ENCODE results near the gene SDE2.

Gene SDE2

DNA sequence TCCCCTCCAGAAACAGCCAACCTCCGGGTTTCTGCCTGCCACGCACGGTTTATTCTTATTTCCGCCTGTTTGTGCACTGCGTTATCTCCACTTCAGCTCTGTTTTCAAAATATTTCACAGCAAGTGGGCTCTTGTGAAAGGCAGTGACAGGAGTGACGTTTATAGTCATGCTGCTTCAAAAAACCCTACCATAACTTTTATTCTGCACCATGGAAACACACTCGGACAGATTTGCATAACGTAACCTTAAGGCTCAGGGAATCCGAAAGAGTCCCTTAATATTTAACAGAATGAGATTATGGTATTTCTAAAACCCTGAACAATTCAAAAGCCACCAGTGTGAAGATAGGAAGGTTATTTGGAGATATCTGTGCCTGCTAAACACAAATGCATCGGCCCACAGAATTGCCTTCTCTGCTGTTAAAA, 782 bp upstream of the SDE2 start:
- Histone ChIP-seq H3K9ac (ENCODE audit: low read depth in 1 of 2, low read length in 2 of 2) (peak overlapping the region; percentile 55 to 89), H3K9me3 (ENCODE audit: control insufficient read depth in 1 of 2, low read length in 2 of 2) (no peaks in the 10 kb centered on the region), H3K4me1 (ENCODE audit: control insufficient read depth in 1 of 2, insufficient read depth in 2 of 2, low read length in 2 of 2) (peaks cover 42 to 52% of the 10 kb centered on the region in 2 donors), H3K27me3 (ENCODE audit: control insufficient read depth in 1 of 2, insufficient read depth in 2 of 2, low read length in 2 of 2) (no peaks in the 10 kb centered on the region), H3K36me3 (ENCODE audit: control insufficient read depth in 1 of 2, insufficient read depth in 2 of 2, low read length in 2 of 2) (peaks cover 3% of the 10 kb centered on the region in 2 donors), H3K27ac (ENCODE audit: low read depth, low read length) (peak overlapping the region; percentile 96), H3K4me3 (ENCODE audit: low read depth in 1 of 2, low read length in 2 of 2) (peak overlapping the region; percentile 57 to 70)

GRCh38 chr1:225998560-225999226, 450 bp downstream of the SDE2 start:
- peaks cover 42 to 52% of the 10 kb centered on the region in 2 donors for H3K4me1 ChIP-seq (ENCODE audit: control insufficient read depth in 1 of 2, insufficient read depth in 2 of 2, low read length in 2 of 2)
- H3K36me3 ChIP-seq (ENCODE audit: control insufficient read depth in 1 of 2, insufficient read depth in 2 of 2, low read length in 2 of 2), result peaks cover 10 to 14% of the 10 kb centered on the region in 2 donors
- H3K4me3 ChIP-seq (ENCODE audit: low read depth in 1 of 2, low read length in 2 of 2), result peak overlapping the region; percentile 76 to 90

DNA sequence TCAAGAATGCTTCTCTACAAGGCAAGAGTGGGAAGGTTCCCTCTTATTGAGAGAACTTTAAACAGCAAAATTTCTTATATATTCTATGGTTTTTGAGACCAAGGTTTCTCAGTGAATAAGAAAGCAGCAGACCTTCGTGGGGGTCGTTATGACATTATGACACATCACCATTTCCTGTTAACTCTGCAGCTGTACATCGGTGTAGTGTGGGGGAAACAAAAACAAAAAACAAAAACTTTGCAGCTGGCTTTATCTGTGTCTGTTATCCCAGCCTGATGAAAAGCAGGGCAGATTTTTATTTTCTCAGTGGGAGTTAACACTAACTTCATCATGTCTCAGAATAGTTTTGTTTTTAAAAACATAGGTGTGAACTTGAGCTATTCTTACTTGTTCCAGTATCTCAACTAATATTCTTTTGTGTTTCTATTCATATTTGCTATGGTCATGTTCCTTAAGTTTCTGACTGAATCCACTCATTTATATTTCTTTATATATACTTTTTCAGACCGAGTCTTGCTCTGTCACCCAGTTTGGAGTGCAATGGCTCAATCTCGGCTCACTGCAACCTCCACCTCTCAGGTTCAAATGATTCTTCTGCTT, 2.1 kb downstream of the SDE2 start:
- Histone ChIP-seq H3K9me3 (ENCODE audit: control insufficient read depth in 1 of 2, low read length in 2 of 2) (no peaks in the 10 kb centered on the region), H3K4me1 (ENCODE audit: control insufficient read depth in 1 of 2, insufficient read depth in 2 of 2, low read length in 2 of 2) (peaks cover 32 to 41% of the 10 kb centered on the region in 2 donors), H3K27ac (ENCODE audit: low read depth, low read length) (no peak overlapping the region), H3K9ac (ENCODE audit: low read depth in 1 of 2, low read length in 2 of 2) (no peak overlapping the region), H3K27me3 (ENCODE audit: control insufficient read depth in 1 of 2, insufficient read depth in 2 of 2, low read length in 2 of 2) (no peaks in the 10 kb centered on the region), H3K4me3 (ENCODE audit: low read depth in 1 of 2, low read length in 2 of 2) (no peak overlapping the region), H3K36me3 (ENCODE audit: control insufficient read depth in 1 of 2, insufficient read depth in 2 of 2, low read length in 2 of 2) (peaks cover 16 to 27% of the 10 kb centered on the region in 2 donors)

More at GRCh38 chr1:225998560-225999226, 450 bp downstream of the SDE2 start:
- Histone ChIP-seq H3K9ac (ENCODE audit: low read depth in 1 of 2, low read length in 2 of 2) (peak overlapping the region; percentile 79 to 98), H3K9me3 (ENCODE audit: control insufficient read depth in 1 of 2, low read length in 2 of 2) (no peaks in the 10 kb centered on the region), H3K27me3 (ENCODE audit: control insufficient read depth in 1 of 2, insufficient read depth in 2 of 2, low read length in 2 of 2) (no peaks in the 10 kb centered on the region), H3K27ac (ENCODE audit: low read depth, low read length) (peak overlapping the region; percentile 79)

DNA sequence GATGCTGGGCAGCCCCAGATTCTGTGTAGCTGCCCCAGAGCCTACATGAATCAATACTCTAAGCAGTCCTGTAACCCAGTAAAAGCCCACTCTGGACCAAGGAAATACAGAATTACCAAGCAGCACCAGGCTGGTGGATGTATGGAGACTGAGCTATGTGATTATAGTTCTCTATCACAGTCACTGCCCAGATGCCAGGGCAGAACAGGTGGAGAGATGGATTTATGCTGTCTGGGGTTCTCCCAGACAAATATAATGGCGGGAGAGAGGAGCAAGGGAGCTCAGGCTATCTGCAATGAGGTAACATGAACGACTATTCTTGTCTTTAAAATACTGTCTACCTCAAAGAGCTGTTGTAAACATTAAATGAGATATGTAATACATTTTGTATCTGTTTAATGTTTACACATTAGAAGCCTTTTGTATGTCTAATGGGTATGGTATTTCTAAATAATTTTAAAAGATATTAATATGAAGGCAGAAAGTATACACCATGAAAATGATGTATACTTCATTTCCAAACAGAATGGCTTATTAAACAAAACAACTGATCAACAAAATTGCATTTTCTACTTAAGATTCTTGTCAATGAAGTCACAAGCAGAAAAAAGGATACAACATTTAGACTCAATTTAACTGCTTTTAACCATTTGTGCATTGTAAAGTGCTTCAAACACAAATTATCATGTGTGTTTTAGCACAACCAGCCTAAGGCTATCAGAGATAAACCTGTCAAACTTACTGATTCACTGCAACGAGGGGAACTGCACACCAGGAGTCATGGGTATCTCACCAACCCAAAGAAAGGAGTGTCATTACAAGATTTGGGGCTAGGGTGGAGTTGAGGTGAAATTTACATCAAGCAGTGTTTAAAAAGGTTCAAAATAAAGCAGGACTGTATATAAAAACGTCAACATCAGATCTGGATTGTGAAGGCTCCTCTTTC, 3.0 kb downstream of the SDE2 start:
- Histone ChIP-seq H3K9ac (ENCODE audit: low read depth in 1 of 2, low read length in 2 of 2) (no peak overlapping the region), H3K36me3 (ENCODE audit: control insufficient read depth in 1 of 2, insufficient read depth in 2 of 2, low read length in 2 of 2) (peaks cover 24 to 36% of the 10 kb centered on the region in 2 donors), H3K4me1 (ENCODE audit: control insufficient read depth in 1 of 2, insufficient read depth in 2 of 2, low read length in 2 of 2) (peaks cover 23 to 38% of the 10 kb centered on the region in 2 donors)

GRCh38 chr1:225990705-225991464, 8.3 kb downstream of the SDE2 start:
- Histone ChIP-seq H3K9me3 (ENCODE audit: control insufficient read depth in 1 of 2, low read length in 2 of 2) (no peaks in the 10 kb centered on the region), H3K4me3 (ENCODE audit: low read depth in 1 of 2, low read length in 2 of 2) (no peak overlapping the region), H3K27ac (ENCODE audit: low read depth, low read length) (no peak overlapping the region), H3K9ac (ENCODE audit: low read depth in 1 of 2, low read length in 2 of 2) (no peak overlapping the region), H3K27me3 (ENCODE audit: control insufficient read depth in 1 of 2, insufficient read depth in 2 of 2, low read length in 2 of 2) (no peaks in the 10 kb centered on the region), H3K36me3 (ENCODE audit: control insufficient read depth in 1 of 2, insufficient read depth in 2 of 2, low read length in 2 of 2) (peaks cover 49 to 74% of the 10 kb centered on the region in 2 donors), H3K4me1 (ENCODE audit: control insufficient read depth in 1 of 2, insufficient read depth in 2 of 2, low read length in 2 of 2) (peaks cover 0 to 7% of the 10 kb centered on the region in 2 donors)

More for the DNA sequence above, 3.0 kb downstream of the SDE2 start:
- Histone ChIP-seq H3K4me3 (ENCODE audit: low read depth in 1 of 2, low read length in 2 of 2) (no peak overlapping the region), H3K27ac (ENCODE audit: low read depth, low read length) (no peak overlapping the region), H3K9me3 (ENCODE audit: control insufficient read depth in 1 of 2, low read length in 2 of 2) (no peaks in the 10 kb centered on the region), H3K27me3 (ENCODE audit: control insufficient read depth in 1 of 2, insufficient read depth in 2 of 2, low read length in 2 of 2) (no peaks in the 10 kb centered on the region)

DNA sequence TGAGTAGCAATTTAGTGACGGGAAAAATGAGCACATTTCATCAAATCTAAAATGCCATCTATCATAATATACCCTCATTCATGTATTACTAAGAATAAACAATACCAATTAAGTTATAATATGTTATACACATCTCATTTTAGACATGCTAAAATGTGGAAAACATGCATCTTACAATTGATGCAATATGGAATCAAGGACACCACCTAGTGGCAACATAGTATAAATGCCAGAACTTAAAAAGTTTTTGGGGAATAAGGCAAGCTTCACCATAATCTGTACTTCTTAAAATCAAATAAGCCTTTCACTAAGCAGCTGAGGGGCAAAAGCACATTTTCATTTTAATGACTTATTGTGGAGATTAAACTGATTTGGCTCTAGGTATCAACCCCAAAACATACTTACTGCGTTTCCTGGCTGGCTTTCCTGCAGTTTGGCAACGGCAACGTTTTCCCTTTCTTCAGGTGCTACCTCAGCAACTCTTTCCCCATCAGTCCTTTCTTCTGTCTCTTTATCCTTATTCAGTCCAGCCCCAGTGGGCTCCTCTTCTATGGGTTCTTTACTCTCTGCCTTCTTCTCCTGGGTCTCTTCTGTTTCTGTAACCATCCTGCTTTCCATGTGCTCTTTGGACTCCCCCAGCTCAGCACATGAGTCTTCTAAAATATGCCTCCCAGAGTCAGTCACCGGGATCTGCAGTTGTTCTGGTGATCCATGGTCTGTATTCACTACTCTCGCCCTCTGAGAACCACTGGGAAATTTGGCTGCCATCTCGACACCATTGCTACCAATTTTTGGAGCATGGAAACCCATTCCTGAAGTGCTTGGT, 11.4 kb downstream of the SDE2 start:
- H3K9ac ChIP-seq (ENCODE audit: low read depth in 1 of 2, low read length in 2 of 2), result no peak overlapping the region
- H3K4me3 ChIP-seq (ENCODE audit: low read depth in 1 of 2, low read length in 2 of 2), result no peak overlapping the region
- peaks cover 44 to 78% of the 10 kb centered on the region in 2 donors for H3K36me3 ChIP-seq (ENCODE audit: control insufficient read depth in 1 of 2, insufficient read depth in 2 of 2, low read length in 2 of 2)
- H3K27ac ChIP-seq (ENCODE audit: low read depth, low read length), result no peak overlapping the region
- H3K4me1 ChIP-seq (ENCODE audit: control insufficient read depth in 1 of 2, insufficient read depth in 2 of 2, low read length in 2 of 2), result peaks cover 5% of the 10 kb centered on the region in 2 donors
- H3K27me3 ChIP-seq (ENCODE audit: control insufficient read depth in 1 of 2, insufficient read depth in 2 of 2, low read length in 2 of 2), result no peaks in the 10 kb centered on the region
- H3K9me3 ChIP-seq (ENCODE audit: control insufficient read depth in 1 of 2, low read length in 2 of 2), result no peaks in the 10 kb centered on the region

GRCh38 chr1:225981714-225982113, 17.4 kb downstream of the SDE2 start:
- H3K9ac ChIP-seq (ENCODE audit: low read depth in 1 of 2, low read length in 2 of 2), result no peak overlapping the region
- H3K4me1 ChIP-seq (ENCODE audit: control insufficient read depth in 1 of 2, insufficient read depth in 2 of 2, low read length in 2 of 2), result peaks cover 4 to 10% of the 10 kb centered on the region in 2 donors
- H3K36me3 ChIP-seq (ENCODE audit: control insufficient read depth in 1 of 2, insufficient read depth in 2 of 2, low read length in 2 of 2), result peaks cover 28 to 65% of the 10 kb centered on the region in 2 donors
- H3K9me3 ChIP-seq (ENCODE audit: control insufficient read depth in 1 of 2, low read length in 2 of 2), result no peaks in the 10 kb centered on the region
- H3K27me3 ChIP-seq (ENCODE audit: control insufficient read depth in 1 of 2, insufficient read depth in 2 of 2, low read length in 2 of 2), result no peaks in the 10 kb centered on the region
- H3K27ac ChIP-seq (ENCODE audit: low read depth, low read length), result no peak overlapping the region
- H3K4me3 ChIP-seq (ENCODE audit: low read depth in 1 of 2, low read length in 2 of 2), result no peak overlapping the region

GRCh38 chr1:225980005-225980836, 18.9 kb downstream of the SDE2 start:
- H3K27ac ChIP-seq (ENCODE audit: low read depth, low read length), result no peak overlapping the region
- H3K4me1 ChIP-seq (ENCODE audit: control insufficient read depth in 1 of 2, insufficient read depth in 2 of 2, low read length in 2 of 2), result peaks cover 8 to 10% of the 10 kb centered on the region in 2 donors
- no peak overlapping the region for H3K4me3 ChIP-seq (ENCODE audit: low read depth in 1 of 2, low read length in 2 of 2)
- no peaks in the 10 kb centered on the region for H3K27me3 ChIP-seq (ENCODE audit: control insufficient read depth in 1 of 2, insufficient read depth in 2 of 2, low read length in 2 of 2)
- no peaks in the 10 kb centered on the region for H3K9me3 ChIP-seq (ENCODE audit: control insufficient read depth in 1 of 2, low read length in 2 of 2)
- H3K36me3 ChIP-seq (ENCODE audit: control insufficient read depth in 1 of 2, insufficient read depth in 2 of 2, low read length in 2 of 2), result peaks cover 23 to 52% of the 10 kb centered on the region in 2 donors
- no peak overlapping the region for H3K9ac ChIP-seq (ENCODE audit: low read depth in 1 of 2, low read length in 2 of 2)

Data from duodenal mucosa (tissue), 2 donors.